ENCODE data around the gene ADAMTS2.

- no peak for TF ChIP-seq CTCF (IDR thresholded peaks at IDR 0.05)
- no peak for TF ChIP-seq POLR2AphosphoS5 (IDR thresholded peaks at IDR 0.05)
- TF ChIP-seq EP300 (IDR thresholded peaks at IDR 0.05; ENCODE audit: low read depth) = no peak
Observed at GRCh38 chr5:179171251-179171815, 173.9 kb downstream of the ADAMTS2 start.

All from transverse colon (tissue), 4 donors.